Germinal center (tissue), 1 donor: ENCODE results near the gene KRT4.

Experiments
- DNase-seq: peaks from one replicate; pipeline ENCODE4 v3.0.0; 2012; ENCODE audit warnings: mixed read lengths, low spot score

The KRT4 gene

GRCh38 chr12:52836491-52837412, 22.8 kb upstream of the KRT4 start:
- no peak for DNase-seq

DNA sequence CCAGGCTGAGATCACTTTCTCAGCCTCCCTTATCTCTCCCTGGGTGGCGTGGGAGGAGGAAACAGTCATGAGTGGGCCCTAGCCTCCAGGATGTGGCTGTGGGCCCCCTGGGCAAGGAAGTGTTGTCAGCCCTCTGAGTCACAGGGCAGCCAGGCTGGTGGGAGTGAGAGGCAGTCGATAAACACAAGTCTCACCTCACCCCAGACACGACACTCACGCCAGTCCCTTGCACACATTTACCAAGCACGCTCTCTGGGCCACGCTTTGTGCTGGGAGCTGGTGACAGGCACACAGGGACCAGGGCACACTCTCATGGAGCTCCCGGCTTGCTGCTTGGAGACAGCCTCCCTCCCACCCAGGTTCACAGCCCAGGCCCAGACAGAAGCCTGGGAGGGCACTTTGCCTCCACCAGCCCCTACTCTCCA, 22.1 kb upstream of the KRT4 start:
- no peak for DNase-seq

GRCh38 chr12:52835271-52836041, 21.5 kb upstream of the KRT4 start:
- no peak for DNase-seq

DNA sequence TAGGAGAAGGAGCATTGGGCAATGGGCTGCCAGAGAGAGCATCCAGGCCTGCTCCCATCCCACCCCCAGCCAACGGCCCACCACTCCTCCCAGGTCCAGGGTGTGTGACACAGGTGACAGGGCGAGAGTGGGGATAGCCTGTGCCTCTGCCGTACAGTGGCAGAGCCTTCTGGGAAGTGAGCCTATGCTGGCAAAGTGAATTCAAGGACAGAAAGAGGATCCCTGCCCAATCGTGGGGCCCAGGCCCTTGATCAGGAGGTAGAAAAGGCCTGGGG, 20.7 kb upstream of the KRT4 start:
- DNase-seq: no peak

DNA sequence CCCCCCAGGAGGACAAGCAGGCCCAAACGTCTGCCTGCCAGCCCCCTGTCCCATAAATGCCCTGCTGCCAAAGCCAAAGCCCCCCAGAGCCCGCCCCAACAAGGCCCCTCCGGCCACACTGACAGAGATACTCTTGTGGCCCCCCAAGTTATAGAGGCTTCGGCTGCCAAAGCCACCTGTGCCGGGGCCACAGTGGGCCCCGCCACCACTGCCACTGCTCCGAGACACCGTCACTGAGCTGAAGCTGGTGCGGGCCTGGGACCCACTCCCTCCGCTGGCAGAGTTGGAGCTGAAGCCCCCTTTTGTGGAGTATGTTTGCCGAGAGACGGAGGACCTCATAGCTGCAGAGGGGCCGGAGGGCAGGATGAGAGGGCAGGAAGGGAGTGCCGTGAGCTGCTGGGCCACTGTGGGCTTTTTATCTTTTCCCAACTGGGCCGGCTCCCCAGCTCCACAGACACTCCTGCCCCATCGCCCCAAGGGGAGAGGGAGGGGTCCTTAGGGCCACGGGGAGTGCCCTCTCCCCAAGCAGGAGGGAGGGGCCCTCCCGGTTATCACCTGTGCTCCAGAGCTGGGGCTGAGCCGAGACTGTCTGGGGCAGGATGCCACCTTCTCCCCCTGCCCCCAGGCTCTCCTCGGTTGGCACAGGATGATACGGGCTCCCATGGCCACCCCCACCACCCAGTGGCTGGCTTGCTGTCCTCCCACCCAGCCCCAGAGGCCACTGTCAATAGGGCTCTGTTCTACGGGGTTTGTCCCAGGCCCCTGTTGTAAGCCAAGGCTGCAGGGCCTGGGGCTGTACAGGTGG, 20.2 kb upstream of the KRT4 start, which contains the start of gene KRT79:
TSS of gene KRT79 (minus strand) at position 390 of the 805 bp plus-strand sequence. CDS start at position 339, 51 bp downstream.
- no peak for DNase-seq

DNA sequence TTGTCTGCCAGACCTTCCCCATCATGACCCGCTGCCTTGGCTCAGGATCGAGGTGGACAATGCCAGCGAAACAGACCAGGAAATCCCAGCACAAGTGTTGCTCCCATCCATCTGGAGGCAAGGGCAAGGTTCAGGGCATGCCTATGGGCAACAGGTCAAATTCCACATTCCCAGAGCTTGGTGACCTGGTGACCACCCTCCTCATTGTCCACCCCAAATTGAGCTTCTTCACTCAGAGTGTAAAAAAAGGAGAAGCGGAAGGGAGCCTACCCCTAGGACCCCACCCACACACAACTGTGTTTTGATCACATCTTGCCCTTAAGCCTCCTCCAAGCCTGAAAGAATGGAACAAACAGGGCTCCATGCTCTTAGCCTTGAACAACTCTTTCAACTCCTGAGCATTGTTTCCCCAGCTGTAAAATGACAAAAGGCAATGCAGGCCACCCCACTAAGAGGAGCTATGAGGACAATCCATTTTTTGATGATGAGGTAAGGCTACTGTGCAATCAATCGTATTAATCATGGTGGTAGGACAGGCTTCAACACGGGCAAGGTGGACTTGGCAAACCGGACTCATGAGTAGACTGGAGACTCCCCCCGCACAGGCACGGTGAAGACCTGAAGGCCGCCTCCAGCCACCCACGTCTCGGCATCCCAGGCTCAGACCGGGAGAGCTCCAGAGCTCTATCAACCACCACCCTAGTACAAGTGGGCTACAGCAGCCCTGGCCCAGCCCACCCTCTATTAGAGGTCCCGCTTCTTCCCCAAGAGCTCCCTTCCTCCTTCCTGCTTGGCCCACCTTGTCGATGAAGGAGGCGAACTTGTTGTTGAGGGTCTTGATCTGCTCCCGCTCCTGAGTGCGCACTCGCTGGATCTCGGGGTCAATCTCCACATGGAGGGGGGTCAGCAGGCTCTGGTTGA, 19.3 kb upstream of the KRT4 start:
- DNase-seq: no peak

- DNase-seq: no peak
Measured at GRCh38 chr12:52832451-52832850, 18.5 kb upstream of the KRT4 start.

DNA sequence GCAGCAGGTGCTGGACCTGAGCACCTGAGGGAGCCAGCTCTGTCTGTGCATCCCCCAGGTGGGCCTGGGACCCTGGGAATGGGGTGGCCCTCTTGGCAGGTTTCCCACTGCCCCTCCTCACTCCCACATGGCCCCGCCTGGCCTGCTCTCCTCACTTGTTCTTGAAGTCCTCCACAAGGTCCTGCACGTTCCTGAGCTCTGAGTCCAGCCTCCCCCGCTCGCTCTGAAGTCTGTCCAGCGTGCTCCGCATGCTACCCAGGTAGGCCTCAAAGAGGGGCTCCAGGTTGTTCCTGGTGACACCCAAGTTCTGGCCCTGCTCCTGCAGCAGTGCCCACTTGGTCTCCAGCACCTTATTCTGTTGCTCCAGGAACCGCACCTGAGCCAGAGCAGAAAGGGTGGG, 17.3 kb upstream of the KRT4 start:
- DNase-seq: no peak

DNA sequence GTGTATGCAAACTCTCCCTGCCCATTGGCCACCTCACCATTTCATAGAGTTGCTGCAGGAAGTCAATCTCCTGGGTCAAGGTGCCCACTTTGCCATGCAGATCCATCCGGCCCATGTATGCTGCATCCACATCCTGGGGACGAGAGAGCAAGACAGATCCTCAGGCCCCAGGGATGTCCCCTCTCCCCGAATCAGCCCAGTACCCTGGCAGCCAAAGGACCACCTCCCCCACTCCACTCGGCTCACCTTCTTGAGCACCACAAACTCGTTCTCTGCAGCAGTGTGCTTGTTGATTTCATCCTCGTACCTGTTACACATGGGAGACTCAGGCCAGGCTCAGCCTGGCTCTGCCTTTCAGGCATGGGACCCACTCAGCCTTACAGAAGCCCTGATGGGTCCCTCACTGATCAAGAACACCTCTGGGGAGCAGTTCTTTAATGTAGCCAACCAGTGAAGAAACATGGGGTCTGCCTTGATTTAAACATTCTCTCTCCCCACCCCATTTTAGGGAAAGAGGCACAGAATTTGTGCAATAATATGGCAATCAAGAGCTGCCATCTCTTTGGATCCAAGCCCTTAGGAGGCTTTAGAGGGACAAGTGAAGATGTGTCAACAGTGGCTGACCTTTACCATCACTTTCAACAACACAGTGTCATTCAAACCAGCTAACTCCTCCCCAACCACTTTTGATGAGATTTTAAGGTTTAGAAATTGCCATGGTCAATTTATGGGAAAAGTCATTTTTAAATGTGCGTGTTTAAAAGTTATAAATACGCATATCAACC, 16.3 kb upstream of the KRT4 start:
- no peak for DNase-seq

GRCh38 chr12:52828591-52829021, 14.7 kb upstream of the KRT4 start:
- DNase-seq: no peak

DNA sequence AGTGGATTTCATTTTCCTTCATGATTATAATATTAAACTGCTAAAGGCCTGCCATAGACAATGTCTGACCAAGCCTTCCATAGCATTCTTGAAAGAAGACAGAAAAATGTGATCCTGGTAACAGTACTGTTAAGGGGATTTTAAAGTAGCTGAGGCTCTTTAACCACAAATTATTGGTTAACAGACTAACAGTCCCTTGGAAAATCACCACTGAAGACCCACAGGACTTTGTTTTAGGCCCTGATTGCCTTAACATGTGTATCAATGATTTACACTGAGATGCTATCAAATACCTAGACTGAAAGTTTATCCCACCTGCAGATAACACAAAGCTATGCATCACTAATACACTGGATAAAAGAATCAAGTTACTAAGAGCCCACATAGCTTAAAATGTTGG, 14.2 kb upstream of the KRT4 start:
- DNase-seq: no peak

GRCh38 chr12:52827499-52828090, 13.7 kb upstream of the KRT4 start:
- no peak for DNase-seq

- DNase-seq: no peak
Measured at GRCh38 chr12:52826611-52827498, 12.9 kb upstream of the KRT4 start.

GRCh38 chr12:52825961-52826360, 12.0 kb upstream of the KRT4 start:
- no peak for DNase-seq

- no peak for DNase-seq
Measured at GRCh38 chr12:52824741-52825410, 11.0 kb upstream of the KRT4 start.

DNA sequence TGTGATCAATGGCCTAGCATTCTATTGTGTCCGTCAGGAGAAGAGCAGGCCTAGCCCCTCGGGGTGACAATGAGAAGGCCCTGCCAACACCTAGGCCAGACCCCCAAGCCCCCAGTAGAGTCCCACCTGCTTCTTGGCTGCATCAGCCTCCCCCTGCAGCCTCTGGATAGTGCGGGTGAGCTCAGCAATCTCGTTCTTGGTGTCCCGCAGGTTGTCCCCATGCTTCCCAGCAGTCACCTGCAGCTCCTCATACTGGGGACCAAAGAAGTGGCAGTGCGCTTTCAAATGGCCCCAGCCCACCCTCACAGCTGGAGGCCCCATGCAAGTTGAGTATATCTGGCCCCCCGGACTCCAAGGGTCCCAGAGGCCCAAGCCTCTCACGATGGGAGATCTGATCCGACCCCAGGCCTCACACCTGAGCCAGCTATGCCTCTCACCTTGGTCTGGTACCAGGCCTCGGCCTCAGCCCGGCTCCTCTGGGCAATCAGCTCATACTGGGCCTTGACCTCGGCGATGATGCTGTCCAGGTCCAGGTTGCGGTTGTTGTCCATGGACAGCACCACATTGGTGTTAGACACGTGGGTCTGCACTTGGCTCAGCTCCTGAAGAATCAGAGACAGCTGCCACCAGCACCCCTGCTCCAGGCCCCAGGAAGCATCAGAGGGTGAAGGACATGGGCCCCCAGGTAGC, 10.0 kb upstream of the KRT4 start:
- DNase-seq: no peak

DNA sequence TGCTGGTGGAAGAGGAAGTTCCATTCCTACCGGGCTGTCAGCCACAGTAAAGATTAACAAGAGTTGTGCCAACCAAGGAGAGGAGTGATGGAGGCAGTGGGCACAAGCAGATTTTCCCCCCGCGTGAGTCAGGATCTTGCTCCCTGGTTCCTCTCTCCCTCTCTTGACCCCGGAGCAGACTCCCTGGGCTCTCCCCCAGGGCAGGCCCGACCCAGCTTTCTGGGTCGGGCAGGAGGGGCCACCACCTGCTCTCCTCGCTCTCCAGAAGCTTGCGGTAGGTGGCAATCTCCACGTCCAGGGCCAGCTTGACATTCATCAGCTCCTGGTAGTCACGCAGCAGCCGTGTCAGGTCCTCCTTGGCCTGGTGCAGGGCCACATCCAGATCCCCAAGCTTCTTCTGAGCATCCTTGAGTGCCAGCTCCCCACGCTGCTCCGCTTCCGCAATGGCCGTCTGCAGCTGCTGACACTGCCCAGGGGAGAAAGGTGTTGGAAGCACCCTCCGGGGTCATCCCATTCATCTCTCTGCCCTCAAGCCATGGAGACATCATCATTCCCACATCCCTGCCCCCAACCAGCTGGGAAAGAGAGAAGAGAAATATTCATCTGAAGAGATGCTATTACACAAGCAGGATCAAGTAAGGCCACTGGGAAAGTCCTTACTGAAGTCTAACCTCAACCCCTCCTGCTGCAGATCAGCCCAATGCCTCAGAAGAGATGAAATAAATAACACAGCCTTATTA, 9.0 kb upstream of the KRT4 start:
- DNase-seq: no peak
